AG10803 (cell line): ENCODE results near the gene DCAF8L1.
"Not testable (repeated sequence)": the region's sequence is repeated elsewhere in the genome, so short reads cannot be mapped to it uniquely, and the experiment has no call there.

Source experiments
- DNase-seq: peaks from one replicate; pipeline ENCODE4 v3.0.0; 2010; ENCODE audit warnings: low read depth
- H3K4me3 ChIP-seq: 2 replicates; pipeline ENCODE4 v1.5.1; 2011; ENCODE audit warnings: mild to moderate bottlenecking, low read length, control low read depth
- TF ChIP-seq, protein P1 (sequence below): conservative IDR thresholded peaks from 2 replicates; pipeline ENCODE4 v1.5.1; 2011; ENCODE audit warnings: mild to moderate bottlenecking, low read length, control low read depth, inconsistent platforms

DCAF8L1 gene

DNA sequence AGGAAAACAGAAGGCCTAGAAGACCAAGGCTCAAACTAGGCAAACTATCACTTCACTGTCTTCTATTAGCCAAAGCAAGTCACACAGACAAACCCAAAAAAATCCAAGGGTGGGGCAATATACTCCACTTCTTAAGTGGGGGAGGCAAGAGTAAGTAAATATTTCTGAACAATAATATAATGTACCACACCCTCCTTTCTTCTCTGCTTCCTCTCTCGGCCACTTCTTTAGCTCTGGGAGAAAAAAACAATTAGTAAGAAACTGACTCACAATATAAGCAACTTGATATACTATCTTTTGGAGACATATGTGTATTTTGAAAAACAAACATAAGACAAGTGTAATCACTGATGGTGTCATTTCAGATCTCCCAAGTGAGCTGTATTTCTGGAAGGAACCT is 14.8 kb downstream of the DCAF8L1 start:
- TF ChIP-seq, protein P1, sequence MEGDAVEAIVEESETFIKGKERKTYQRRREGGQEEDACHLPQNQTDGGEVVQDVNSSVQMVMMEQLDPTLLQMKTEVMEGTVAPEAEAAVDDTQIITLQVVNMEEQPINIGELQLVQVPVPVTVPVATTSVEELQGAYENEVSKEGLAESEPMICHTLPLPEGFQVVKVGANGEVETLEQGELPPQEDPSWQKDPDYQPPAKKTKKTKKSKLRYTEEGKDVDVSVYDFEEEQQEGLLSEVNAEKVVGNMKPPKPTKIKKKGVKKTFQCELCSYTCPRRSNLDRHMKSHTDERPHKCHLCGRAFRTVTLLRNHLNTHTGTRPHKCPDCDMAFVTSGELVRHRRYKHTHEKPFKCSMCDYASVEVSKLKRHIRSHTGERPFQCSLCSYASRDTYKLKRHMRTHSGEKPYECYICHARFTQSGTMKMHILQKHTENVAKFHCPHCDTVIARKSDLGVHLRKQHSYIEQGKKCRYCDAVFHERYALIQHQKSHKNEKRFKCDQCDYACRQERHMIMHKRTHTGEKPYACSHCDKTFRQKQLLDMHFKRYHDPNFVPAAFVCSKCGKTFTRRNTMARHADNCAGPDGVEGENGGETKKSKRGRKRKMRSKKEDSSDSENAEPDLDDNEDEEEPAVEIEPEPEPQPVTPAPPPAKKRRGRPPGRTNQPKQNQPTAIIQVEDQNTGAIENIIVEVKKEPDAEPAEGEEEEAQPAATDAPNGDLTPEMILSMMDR: no peak
- H3K4me3 ChIP-seq: no peak overlapping the region
- no peak for DNase-seq

- not testable (repeated sequence) for H3K4me3 ChIP-seq, DNase-seq
These were observed 15.9 kb downstream of the DCAF8L1 start for GRCh38 chrX:27965348-27965747.

DNA sequence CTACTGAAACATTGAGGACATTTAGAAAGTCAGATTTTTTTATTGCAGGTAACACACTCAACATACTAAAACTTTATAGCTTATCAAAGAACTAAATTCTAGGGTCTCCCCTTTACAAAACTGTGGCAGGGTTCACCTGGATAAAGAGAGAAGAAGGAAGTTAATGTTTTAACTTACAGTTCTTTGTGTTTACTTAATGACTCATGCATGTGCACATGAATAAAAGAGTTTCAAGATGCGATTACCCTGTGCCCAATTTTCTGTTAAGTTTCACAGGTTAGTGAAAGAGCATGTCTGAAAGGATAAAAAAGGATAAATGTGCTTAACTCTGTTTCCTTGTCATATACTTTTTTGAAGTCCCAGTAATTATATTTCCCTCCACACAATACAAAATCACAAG is 16.8 kb downstream of the DCAF8L1 start:
- TF ChIP-seq, protein P1: no peak
- no peak for DNase-seq
- no peak overlapping the region for H3K4me3 ChIP-seq

- DNase-seq, H3K4me3 ChIP-seq: not testable (repeated sequence)
These were observed 20.8 kb downstream of the DCAF8L1 start for GRCh38 chrX:27960410-27960809.

DNA sequence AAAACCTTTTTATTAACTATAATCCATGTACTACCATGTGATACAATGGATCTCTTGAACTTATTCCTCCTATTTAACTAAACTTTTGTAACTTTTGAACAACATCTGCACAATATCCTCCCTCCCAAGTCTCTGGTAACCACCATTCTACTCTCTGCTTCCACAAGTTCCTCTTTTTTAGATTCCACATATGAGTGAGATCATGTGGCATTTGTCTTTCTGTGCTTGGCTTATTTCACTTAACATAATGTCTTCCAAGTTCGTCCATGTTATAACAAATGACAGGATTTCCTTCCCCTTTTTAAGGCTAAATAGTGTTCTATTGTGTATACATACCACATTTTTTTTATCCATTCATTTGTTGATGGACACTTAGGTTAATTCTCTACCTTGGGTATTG is 28.1 kb downstream of the DCAF8L1 start:
- DNase-seq: no peak
- TF ChIP-seq, protein P1: no peak
- H3K4me3 ChIP-seq: no peak overlapping the region

GRCh38 chrX:27933361-27933760 is 47.9 kb downstream of the DCAF8L1 start:
- no peak overlapping the region for H3K4me3 ChIP-seq
- TF ChIP-seq, protein P1: no peak
- DNase-seq: no peak
